ENCODE results near the gene CAMTA1. TPM values are rescaled to one million over a fixed set of nuclear protein-coding genes. Genes with fewer than 3 reads are reported as not detected.

The CAMTA1 gene
- total RNA-seq, 1 donor from 2014 or later, result 77.6 TPM

DNA sequence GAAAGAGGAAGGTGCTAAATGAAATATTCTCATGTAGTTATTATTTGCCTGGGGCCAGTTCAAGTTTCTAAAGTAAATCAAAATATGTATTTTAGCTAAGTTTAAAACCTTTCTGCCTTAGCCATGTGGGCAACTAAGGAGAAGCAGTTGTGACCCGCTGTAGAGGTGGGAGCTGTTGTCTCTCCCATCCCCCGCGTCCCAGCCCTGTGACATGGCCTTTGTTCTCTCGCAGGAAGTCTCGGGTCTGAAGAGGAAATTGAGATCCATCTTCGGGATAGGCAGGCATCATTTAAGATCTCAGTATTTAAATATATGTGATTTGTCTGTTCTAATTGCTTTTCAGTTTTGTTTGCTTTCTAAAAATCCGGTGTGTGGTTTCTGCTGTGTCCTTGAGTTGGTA lies 121.5 kb downstream of the CAMTA1 start:
- H3K4me2 ChIP-seq (ENCODE audit: low read length), result no peak overlapping the region
- TF ChIP-seq, protein P1, sequence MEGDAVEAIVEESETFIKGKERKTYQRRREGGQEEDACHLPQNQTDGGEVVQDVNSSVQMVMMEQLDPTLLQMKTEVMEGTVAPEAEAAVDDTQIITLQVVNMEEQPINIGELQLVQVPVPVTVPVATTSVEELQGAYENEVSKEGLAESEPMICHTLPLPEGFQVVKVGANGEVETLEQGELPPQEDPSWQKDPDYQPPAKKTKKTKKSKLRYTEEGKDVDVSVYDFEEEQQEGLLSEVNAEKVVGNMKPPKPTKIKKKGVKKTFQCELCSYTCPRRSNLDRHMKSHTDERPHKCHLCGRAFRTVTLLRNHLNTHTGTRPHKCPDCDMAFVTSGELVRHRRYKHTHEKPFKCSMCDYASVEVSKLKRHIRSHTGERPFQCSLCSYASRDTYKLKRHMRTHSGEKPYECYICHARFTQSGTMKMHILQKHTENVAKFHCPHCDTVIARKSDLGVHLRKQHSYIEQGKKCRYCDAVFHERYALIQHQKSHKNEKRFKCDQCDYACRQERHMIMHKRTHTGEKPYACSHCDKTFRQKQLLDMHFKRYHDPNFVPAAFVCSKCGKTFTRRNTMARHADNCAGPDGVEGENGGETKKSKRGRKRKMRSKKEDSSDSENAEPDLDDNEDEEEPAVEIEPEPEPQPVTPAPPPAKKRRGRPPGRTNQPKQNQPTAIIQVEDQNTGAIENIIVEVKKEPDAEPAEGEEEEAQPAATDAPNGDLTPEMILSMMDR (IDR thresholded peaks at IDR 0.05; ENCODE audit: insufficient read depth, low read depth, low read length), result no peak
- no peak for TF ChIP-seq EZH2 (IDR thresholded peaks at IDR 0.05; ENCODE audit: insufficient read depth, low read length)
- FAIRE-seq, result no peak

DNA sequence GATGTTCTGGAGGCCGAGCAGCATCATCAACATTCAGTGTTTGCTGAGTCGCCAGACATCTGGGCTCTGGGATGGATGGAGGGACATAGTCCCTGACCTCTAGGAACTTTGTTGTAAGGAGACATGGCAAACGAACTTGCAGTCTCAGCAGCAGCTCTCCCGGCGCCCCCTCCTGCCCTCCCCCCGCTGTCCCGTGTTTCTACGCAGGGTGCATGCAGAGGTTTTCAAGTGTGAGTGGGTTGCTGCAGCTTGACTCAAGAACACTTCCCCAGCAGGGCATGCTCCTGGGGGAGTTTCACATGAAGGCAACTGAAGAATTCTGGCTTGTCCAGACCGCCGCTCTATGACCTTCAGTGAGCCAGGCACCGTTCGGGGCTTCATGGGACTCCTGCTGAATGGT lies 121.9 kb downstream of the CAMTA1 start:
- no peak overlapping the region for H3K4me2 ChIP-seq (ENCODE audit: low read length)
- no peaks in the 10 kb centered on the region for H3K9me3 ChIP-seq (ENCODE audit: insufficient read depth, low read depth, low read length)
- no peaks in the 10 kb centered on the region for H3K4me1 ChIP-seq (ENCODE audit: insufficient read depth, low read length)
- TF ChIP-seq, protein P1 (IDR thresholded peaks at IDR 0.05; ENCODE audit: insufficient read depth, low read depth, low read length), result no peak
- no peak for TF ChIP-seq EZH2 (IDR thresholded peaks at IDR 0.05; ENCODE audit: insufficient read depth, low read length)
- H3K9me3 Mint-ChIP-seq (ENCODE audit: unreplicated experiment), result no peaks in the 10 kb centered on the region
- no peaks in the 10 kb centered on the region for H3K4me1 Mint-ChIP-seq (ENCODE audit: low read depth, unreplicated experiment)
- no peak overlapping the region for H3K9ac ChIP-seq (ENCODE audit: low read length)
- no peak overlapping the region for H3K27ac ChIP-seq (ENCODE audit: low read depth, low read length)
- H4K20me1 ChIP-seq (ENCODE audit: insufficient read depth, low read length), result no peaks in the 10 kb centered on the region
- no peak overlapping the region for H3K4me3 ChIP-seq (ENCODE audit: insufficient read depth, low read depth, low read length)
- no peaks in the 10 kb centered on the region for H3K36me3 ChIP-seq (ENCODE audit: insufficient read depth, low read length)
- H3K27me3 Mint-ChIP-seq (ENCODE audit: low read depth, unreplicated experiment), result peaks cover 7% of the 10 kb centered on the region
- H3K79me2 ChIP-seq (ENCODE audit: insufficient read depth, low read length), result no peaks in the 10 kb centered on the region
- no peak overlapping the region for H3K27ac Mint-ChIP-seq (ENCODE audit: unreplicated experiment)
- no peak overlapping the region for H2AFZ ChIP-seq (ENCODE audit: low read depth, low read length)
- H3K4me3 Mint-ChIP-seq (ENCODE audit: unreplicated experiment), result no peak overlapping the region
- no peaks in the 10 kb centered on the region for H3K27me3 ChIP-seq (ENCODE audit: insufficient read depth, low read length)
- H3K36me3 Mint-ChIP-seq (ENCODE audit: low read depth, unreplicated experiment), result no peaks in the 10 kb centered on the region
- DNase-seq (ENCODE audit: low read depth) (no peak), FAIRE-seq (no peak)

More for the DNA sequence above, 121.5 kb downstream of the CAMTA1 start:
- Histone ChIP-seq H3K36me3 (ENCODE audit: insufficient read depth, low read length) (no peaks in the 10 kb centered on the region), H3K9ac (ENCODE audit: low read length) (no peak overlapping the region), H3K4me1 (ENCODE audit: insufficient read depth, low read length) (no peaks in the 10 kb centered on the region), H3K27ac (ENCODE audit: low read depth, low read length) (no peak overlapping the region), H3K27me3 (ENCODE audit: insufficient read depth, low read length) (no peaks in the 10 kb centered on the region), H2AFZ (ENCODE audit: low read depth, low read length) (no peak overlapping the region), H3K79me2 (ENCODE audit: insufficient read depth, low read length) (no peaks in the 10 kb centered on the region), H3K4me3 (ENCODE audit: insufficient read depth, low read depth, low read length) (no peak overlapping the region), H4K20me1 (ENCODE audit: insufficient read depth, low read length) (no peaks in the 10 kb centered on the region), H3K9me3 (ENCODE audit: insufficient read depth, low read depth, low read length) (no peaks in the 10 kb centered on the region)
- DNase-seq (ENCODE audit: low read depth), result no peak
- Mint-ChIP-seq H3K27ac (ENCODE audit: unreplicated experiment) (no peak overlapping the region), H3K4me1 (ENCODE audit: low read depth, unreplicated experiment) (no peaks in the 10 kb centered on the region), H3K4me3 (ENCODE audit: unreplicated experiment) (no peak overlapping the region), H3K9me3 (ENCODE audit: unreplicated experiment) (no peaks in the 10 kb centered on the region), H3K27me3 (ENCODE audit: low read depth, unreplicated experiment) (peaks cover 3% of the 10 kb centered on the region), H3K36me3 (ENCODE audit: low read depth, unreplicated experiment) (no peaks in the 10 kb centered on the region)

DNA sequence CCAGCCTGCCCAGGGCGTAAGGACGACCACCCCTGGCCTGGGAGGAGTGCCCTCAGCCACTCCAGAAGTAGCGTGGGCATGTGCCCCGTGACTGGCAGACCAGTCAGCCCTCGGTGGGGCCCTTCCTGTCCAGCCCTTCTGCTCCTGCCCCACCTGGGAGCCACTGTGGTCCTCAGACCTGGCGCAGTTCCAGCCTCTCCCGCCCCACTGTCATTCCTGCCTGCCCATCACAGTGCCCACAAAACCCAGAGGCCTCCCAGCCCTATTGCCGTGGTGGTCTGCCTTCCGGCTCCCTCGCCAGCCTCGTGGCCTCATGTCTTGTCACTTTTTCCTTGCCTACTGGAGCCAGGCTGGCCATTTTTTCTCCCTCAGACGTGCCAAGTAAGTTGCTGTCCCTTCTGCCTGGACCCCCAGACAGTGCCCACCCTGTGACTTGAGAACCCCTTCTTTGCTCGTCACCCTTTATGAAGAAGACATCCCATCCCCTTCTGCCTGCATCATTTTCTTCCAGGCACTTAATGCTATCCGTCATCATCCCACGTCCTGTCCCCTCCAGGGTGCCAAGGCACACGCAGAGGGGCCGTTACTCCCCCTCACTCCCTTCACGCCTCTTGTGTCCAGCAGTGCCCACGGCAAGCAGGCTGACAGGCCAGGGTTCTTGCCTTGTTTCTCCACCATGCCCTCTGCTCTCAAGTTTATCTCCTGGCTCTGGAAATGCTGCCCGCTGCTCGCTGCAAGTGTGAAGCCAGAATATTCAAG lies 122.6 kb downstream of the CAMTA1 start:
- H3K36me3 ChIP-seq (ENCODE audit: insufficient read depth, low read length), result no peaks in the 10 kb centered on the region
- DNase-seq (ENCODE audit: low read depth) (no peak), FAIRE-seq (no peak)
- H3K27me3 ChIP-seq (ENCODE audit: insufficient read depth, low read length), result no peaks in the 10 kb centered on the region
- H3K4me2 ChIP-seq (ENCODE audit: low read length), result no peak overlapping the region
- H4K20me1 ChIP-seq (ENCODE audit: insufficient read depth, low read length), result no peaks in the 10 kb centered on the region
- H3K4me1 Mint-ChIP-seq (ENCODE audit: low read depth, unreplicated experiment), result no peaks in the 10 kb centered on the region
- no peak overlapping the region for H2AFZ ChIP-seq (ENCODE audit: low read depth, low read length)
- no peak overlapping the region for H3K4me3 Mint-ChIP-seq (ENCODE audit: unreplicated experiment)
- H3K9ac ChIP-seq (ENCODE audit: low read length), result no peak overlapping the region
- peaks cover 7% of the 10 kb centered on the region for H3K27me3 Mint-ChIP-seq (ENCODE audit: low read depth, unreplicated experiment)
- H3K27ac ChIP-seq (ENCODE audit: low read depth, low read length), result no peak overlapping the region
- TF ChIP-seq EZH2 (IDR thresholded peaks at IDR 0.05; ENCODE audit: insufficient read depth, low read length), result no peak
- TF ChIP-seq, protein P1 (IDR thresholded peaks at IDR 0.05; ENCODE audit: insufficient read depth, low read depth, low read length), result no peak
- H3K9me3 Mint-ChIP-seq (ENCODE audit: unreplicated experiment), result no peaks in the 10 kb centered on the region
- no peaks in the 10 kb centered on the region for H3K79me2 ChIP-seq (ENCODE audit: insufficient read depth, low read length)
- no peaks in the 10 kb centered on the region for H3K4me1 ChIP-seq (ENCODE audit: insufficient read depth, low read length)
- H3K36me3 Mint-ChIP-seq (ENCODE audit: low read depth, unreplicated experiment), result no peaks in the 10 kb centered on the region
- H3K27ac Mint-ChIP-seq (ENCODE audit: unreplicated experiment), result peak overlapping the region; percentile 47
- H3K4me3 ChIP-seq (ENCODE audit: insufficient read depth, low read depth, low read length), result no peak overlapping the region
- no peaks in the 10 kb centered on the region for H3K9me3 ChIP-seq (ENCODE audit: insufficient read depth, low read depth, low read length)

All from astrocyte (in vitro differentiated cells and primary cell).